ENCODE measurements around the gene TYW1B.
"Not testable (repeated sequence)": the region's sequence is repeated elsewhere in the genome, so short reads cannot be mapped to it uniquely, and the experiment has no call there.

Gene TYW1B

GRCh38 chr7:72696643-72697042 is 131.4 kb downstream of the TYW1B start:
- not testable (repeated sequence) for DNase-seq

GRCh38 chr7:72695482-72695881 is 132.5 kb downstream of the TYW1B start:
- not testable (repeated sequence) for DNase-seq

GRCh38 chr7:72691442-72691841 is 136.6 kb downstream of the TYW1B start:
- not testable (repeated sequence) for DNase-seq

GRCh38 chr7:72690177-72690576 is 137.8 kb downstream of the TYW1B start:
- DNase-seq, result not testable (repeated sequence)

- DNase-seq, result not testable (repeated sequence)
Measured at GRCh38 chr7:72689344-72689743, 138.7 kb downstream of the TYW1B start.

- DNase-seq, result not testable (repeated sequence)
Measured at GRCh38 chr7:72681211-72681610, 146.8 kb downstream of the TYW1B start.

GRCh38 chr7:72676880-72677279 is 151.1 kb downstream of the TYW1B start:
- DNase-seq, result not testable (repeated sequence)

- DNase-seq, result not testable (repeated sequence)
Measured at GRCh38 chr7:72676086-72676690, 151.8 kb downstream of the TYW1B start.

- not testable (repeated sequence) for DNase-seq
Measured at GRCh38 chr7:72675686-72676085, 152.3 kb downstream of the TYW1B start.

- DNase-seq, result no peak
Measured at GRCh38 chr7:72674394-72674793, 153.6 kb downstream of the TYW1B start.

GRCh38 chr7:72670850-72671249 is 157.2 kb downstream of the TYW1B start:
- DNase-seq, result not testable (repeated sequence)

GRCh38 chr7:72668435-72668834 is 159.6 kb downstream of the TYW1B start:
- DNase-seq, result not testable (repeated sequence)

- not testable (repeated sequence) for DNase-seq
Measured at GRCh38 chr7:72667049-72667448, 161.0 kb downstream of the TYW1B start.

GRCh38 chr7:72648574-72648973 is 179.4 kb downstream of the TYW1B start:
- DNase-seq, result not testable (repeated sequence)

GRCh38 chr7:72643708-72644107 is 184.3 kb downstream of the TYW1B start:
- DNase-seq, result not testable (repeated sequence)

- DNase-seq, result not testable (repeated sequence)
Measured at GRCh38 chr7:72641485-72642248, 186.3 kb downstream of the TYW1B start.

- DNase-seq, result not testable (repeated sequence)
Measured at GRCh38 chr7:72640740-72641139, 187.3 kb downstream of the TYW1B start.

GRCh38 chr7:72635273-72635908 is 192.6 kb downstream of the TYW1B start:
- not testable (repeated sequence) for DNase-seq

GRCh38 chr7:72632765-72633292 is 195.2 kb downstream of the TYW1B start:
- DNase-seq, result not testable (repeated sequence)

- DNase-seq, result not testable (repeated sequence)
Measured at GRCh38 chr7:72628375-72628774, 199.6 kb downstream of the TYW1B start.

- not testable (repeated sequence) for DNase-seq
Measured at GRCh38 chr7:72626428-72627011, 201.5 kb downstream of the TYW1B start.

GRCh38 chr7:72625721-72626423 is 202.1 kb downstream of the TYW1B start:
- DNase-seq, result not testable (repeated sequence)

Measured in activated naive CD4-positive, alpha-beta T cell treated with anti-CD3 and anti-CD28 coated beads, Interleukin-2, amount 50 U/mL, for 16 hours (primary cell).